ENCODE data around the gene GRHL1.

Gene GRHL1

GRCh38 chr2:9949239-9949991 is 2.1 kb upstream of the GRHL1 start:
- H3K4me3 ChIP-seq (ENCODE audit: low read depth in 1 of 2, low read length in 1 of 2), result no peak overlapping the region
- H3K9me3 ChIP-seq, result no peaks in the 10 kb centered on the region
- peaks cover 94% of the 10 kb centered on the region for H3K27me3 ChIP-seq
- no peak overlapping the region for H3K27ac ChIP-seq
- H3K36me3 ChIP-seq, result no peaks in the 10 kb centered on the region
- TF ChIP-seq CTCF (IDR thresholded peaks at IDR 0.05), result no peak
- H3K4me1 ChIP-seq (ENCODE audit: control insufficient read depth in 1 of 2, insufficient read depth in 1 of 2, low read depth in 1 of 2, low read length in 1 of 2), result peaks cover 13 to 14% of the 10 kb centered on the region in 2 experiments

GRCh38 chr2:9949992-9950520 is 1.4 kb upstream of the GRHL1 start:
- Histone ChIP-seq H3K9me3 (no peaks in the 10 kb centered on the region), H3K4me1 (ENCODE audit: control insufficient read depth in 1 of 2, insufficient read depth in 1 of 2, low read depth in 1 of 2, low read length in 1 of 2) (peaks cover 13 to 14% of the 10 kb centered on the region in 2 experiments), H3K27ac (no peak overlapping the region), H3K4me3 (ENCODE audit: low read depth in 1 of 2, low read length in 1 of 2) (peak overlapping the region in 1 of 2 experiments; percentile 59), H3K27me3 (peaks cover 94% of the 10 kb centered on the region), H3K36me3 (no peaks in the 10 kb centered on the region)
- TF ChIP-seq CTCF (IDR thresholded peaks at IDR 0.05), result no peak

GRCh38 chr2:9950521-9951271 is 797 bp upstream of the GRHL1 start:
- Histone ChIP-seq H3K9me3 (no peaks in the 10 kb centered on the region), H3K27ac (no peak overlapping the region), H3K27me3 (peaks cover 94% of the 10 kb centered on the region), H3K36me3 (no peaks in the 10 kb centered on the region), H3K4me3 (ENCODE audit: low read depth in 1 of 2, low read length in 1 of 2) (peak overlapping the region; percentile 59 to 62), H3K4me1 (ENCODE audit: control insufficient read depth in 1 of 2, insufficient read depth in 1 of 2, low read depth in 1 of 2, low read length in 1 of 2) (peaks cover 13 to 14% of the 10 kb centered on the region in 2 experiments)
- no peak for TF ChIP-seq CTCF (IDR thresholded peaks at IDR 0.05)

- H3K27me3 ChIP-seq, result peaks cover 94% of the 10 kb centered on the region
- no peaks in the 10 kb centered on the region for H3K36me3 ChIP-seq
- H3K4me1 ChIP-seq (ENCODE audit: control insufficient read depth in 1 of 2, insufficient read depth in 1 of 2, low read depth in 1 of 2, low read length in 1 of 2), result peaks cover 13 to 14% of the 10 kb centered on the region in 2 experiments
- H3K4me3 ChIP-seq (ENCODE audit: low read depth in 1 of 2, low read length in 1 of 2), result peak overlapping the region; percentile 59 to 62
- H3K27ac ChIP-seq, result no peak overlapping the region
- no peak for TF ChIP-seq CTCF (IDR thresholded peaks at IDR 0.05)
- H3K9me3 ChIP-seq, result no peaks in the 10 kb centered on the region
Measured at GRCh38 chr2:9951272-9951521, 296 bp upstream of the GRHL1 start.

GRCh38 chr2:9952286-9952737 is 819 bp downstream of the GRHL1 start:
- Histone ChIP-seq H3K4me3 (ENCODE audit: low read depth in 1 of 2, low read length in 1 of 2) (peak overlapping the region; percentile 62 to 76), H3K36me3 (no peaks in the 10 kb centered on the region), H3K9me3 (no peaks in the 10 kb centered on the region), H3K27me3 (peaks cover 88% of the 10 kb centered on the region), H3K27ac (no peak overlapping the region), H3K4me1 (ENCODE audit: control insufficient read depth in 1 of 2, insufficient read depth in 1 of 2, low read depth in 1 of 2, low read length in 1 of 2) (peaks cover 13 to 14% of the 10 kb centered on the region in 2 experiments)
- no peak for TF ChIP-seq CTCF (IDR thresholded peaks at IDR 0.05)

Data from neutrophil (primary cell).